ENCODE data around the gene SPDEF.

SPDEF gene

DNA sequence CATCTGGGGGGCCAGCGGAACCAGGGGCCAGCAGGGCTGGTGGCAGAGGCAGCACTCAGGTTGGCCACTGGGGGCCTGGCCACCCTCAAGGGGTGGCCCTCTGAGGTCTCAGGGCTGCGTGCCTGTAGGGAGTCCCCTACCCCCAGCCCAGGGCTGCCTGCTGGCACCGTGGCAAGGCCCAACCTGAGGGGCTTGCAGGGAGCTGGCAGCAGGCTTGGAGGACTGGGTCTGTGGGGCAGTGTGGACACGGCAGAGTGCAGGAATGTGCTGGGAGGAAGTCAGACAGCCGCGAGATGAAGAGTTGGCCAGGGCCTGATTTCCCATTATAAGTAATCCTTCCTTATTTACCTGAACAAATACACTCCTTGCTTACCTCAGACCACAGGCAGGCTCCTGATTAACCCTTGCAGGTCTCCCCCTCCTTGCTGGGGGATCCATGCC, at the start of gene SPDEF:
SPDEF (minus strand) TSS at position 299 of the 441 bp plus-strand sequence. CDS start 11,874 bp downstream, outside the sequence.
- TF ChIP-seq, protein P1, sequence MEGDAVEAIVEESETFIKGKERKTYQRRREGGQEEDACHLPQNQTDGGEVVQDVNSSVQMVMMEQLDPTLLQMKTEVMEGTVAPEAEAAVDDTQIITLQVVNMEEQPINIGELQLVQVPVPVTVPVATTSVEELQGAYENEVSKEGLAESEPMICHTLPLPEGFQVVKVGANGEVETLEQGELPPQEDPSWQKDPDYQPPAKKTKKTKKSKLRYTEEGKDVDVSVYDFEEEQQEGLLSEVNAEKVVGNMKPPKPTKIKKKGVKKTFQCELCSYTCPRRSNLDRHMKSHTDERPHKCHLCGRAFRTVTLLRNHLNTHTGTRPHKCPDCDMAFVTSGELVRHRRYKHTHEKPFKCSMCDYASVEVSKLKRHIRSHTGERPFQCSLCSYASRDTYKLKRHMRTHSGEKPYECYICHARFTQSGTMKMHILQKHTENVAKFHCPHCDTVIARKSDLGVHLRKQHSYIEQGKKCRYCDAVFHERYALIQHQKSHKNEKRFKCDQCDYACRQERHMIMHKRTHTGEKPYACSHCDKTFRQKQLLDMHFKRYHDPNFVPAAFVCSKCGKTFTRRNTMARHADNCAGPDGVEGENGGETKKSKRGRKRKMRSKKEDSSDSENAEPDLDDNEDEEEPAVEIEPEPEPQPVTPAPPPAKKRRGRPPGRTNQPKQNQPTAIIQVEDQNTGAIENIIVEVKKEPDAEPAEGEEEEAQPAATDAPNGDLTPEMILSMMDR (conservative IDR thresholded peaks at IDR 0.05; ENCODE audit: low read depth, low read length), result no peak
- no peaks in the 10 kb centered on the region for H3K4me1 ChIP-seq (ENCODE audit: low read depth, poor library complexity, severe bottlenecking)
- no peak within 1 kb of the TSS for H3K4me2 ChIP-seq
- H4K20me1 ChIP-seq (ENCODE audit: insufficient read depth), result no peaks in the 10 kb centered on the region
- H2AFZ ChIP-seq (ENCODE audit: low read depth), result no peak within 1 kb of the TSS
- H3K79me2 ChIP-seq (ENCODE audit: insufficient read depth, low read depth), result no peaks in the 10 kb centered on the region
- no peak within 1 kb of the TSS for H3K4me3 ChIP-seq (IDR thresholded peaks at IDR 0.05; ENCODE audit: insufficient read depth, low read depth, low read length)
- no peaks in the 10 kb centered on the region for H3K36me3 ChIP-seq (ENCODE audit: insufficient read depth)
- H3K27ac ChIP-seq, result no peak within 1 kb of the TSS
- H3K9ac ChIP-seq, result no peak within 1 kb of the TSS
- no peaks in the 10 kb centered on the region; the same call in 1 of the 2 replicates for H3K27me3 ChIP-seq (ENCODE audit: insufficient read depth, low read depth)

GRCh38 chr6:34603707-34604106, 47.6 kb upstream of the SPDEF start:
- Histone ChIP-seq H3K4me1 (ENCODE audit: low read depth, poor library complexity, severe bottlenecking) (peaks cover 11% of the 10 kb centered on the region), H3K9ac (no peak overlapping the region), H3K27me3 (ENCODE audit: insufficient read depth, low read depth) (no peaks in the 10 kb centered on the region), H3K79me2 (ENCODE audit: insufficient read depth, low read depth) (peaks cover 18% of the 10 kb centered on the region; the same call in 1 of the 2 replicates), H3K27ac (no peak overlapping the region), H4K20me1 (ENCODE audit: insufficient read depth) (peaks cover under 1% of the 10 kb centered on the region; the same call in 1 of the 2 replicates), H3K4me3 (IDR thresholded peaks at IDR 0.05; ENCODE audit: insufficient read depth, low read depth, low read length) (no peak overlapping the region), H3K4me2 (no peak overlapping the region), H2AFZ (ENCODE audit: low read depth) (no peak overlapping the region), H3K36me3 (ENCODE audit: insufficient read depth) (no peaks in the 10 kb centered on the region)
- TF ChIP-seq, protein P1 (conservative IDR thresholded peaks at IDR 0.05; ENCODE audit: low read depth, low read length), result no peak

DNA sequence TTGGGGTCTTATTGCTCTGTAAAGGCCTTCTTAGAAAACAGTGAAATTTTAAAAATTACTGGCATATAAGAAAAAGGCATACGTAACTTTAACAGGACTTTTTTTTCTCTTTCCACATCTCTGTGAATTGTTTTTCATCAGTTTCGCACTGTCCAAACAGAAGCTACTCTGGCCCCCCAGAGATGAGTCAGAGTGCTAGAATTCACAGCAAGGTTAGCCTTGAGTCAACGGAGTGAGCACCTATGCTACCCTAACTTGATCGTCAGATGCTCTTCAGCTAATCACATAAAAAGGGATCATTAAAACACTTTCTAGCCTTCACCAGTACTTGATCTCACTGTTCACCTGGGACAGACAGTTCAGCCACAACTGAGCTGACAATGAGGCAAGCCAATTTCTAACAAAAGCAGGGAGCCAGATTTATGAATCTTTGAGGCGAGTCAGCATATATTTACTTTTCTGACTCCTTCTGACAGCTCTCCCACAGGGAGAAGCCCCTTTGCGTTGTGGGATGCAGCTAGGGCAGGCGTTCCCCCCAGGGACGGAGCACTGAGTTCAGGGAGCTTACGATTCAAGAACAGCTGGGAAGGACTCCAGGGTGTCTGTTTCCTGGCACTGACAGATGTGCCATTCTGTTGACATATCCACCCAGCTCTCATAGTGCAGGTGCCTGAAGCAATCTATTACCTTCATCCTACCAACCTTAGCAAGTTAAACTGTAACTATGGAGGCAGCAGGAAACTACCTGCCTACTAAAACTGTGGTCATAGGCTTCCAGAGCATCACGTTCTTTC, 46.4 kb upstream of the SPDEF start:
- Histone ChIP-seq H2AFZ (ENCODE audit: low read depth) (no peak overlapping the region), H3K4me2 (no peak overlapping the region), H3K4me1 (ENCODE audit: low read depth, poor library complexity, severe bottlenecking) (peaks cover 6% of the 10 kb centered on the region), H3K36me3 (ENCODE audit: insufficient read depth) (no peaks in the 10 kb centered on the region), H3K27me3 (ENCODE audit: insufficient read depth, low read depth) (no peaks in the 10 kb centered on the region), H3K79me2 (ENCODE audit: insufficient read depth, low read depth) (peaks cover 19% of the 10 kb centered on the region; the same call in 1 of the 2 replicates), H3K4me3 (IDR thresholded peaks at IDR 0.05; ENCODE audit: insufficient read depth, low read depth, low read length) (no peak overlapping the region), H3K27ac (no peak overlapping the region), H3K9ac (no peak overlapping the region), H4K20me1 (ENCODE audit: insufficient read depth) (no peaks in the 10 kb centered on the region)
- TF ChIP-seq, protein P1 (conservative IDR thresholded peaks at IDR 0.05; ENCODE audit: low read depth, low read length), result no peak

GRCh38 chr6:34601706-34602105, 45.6 kb upstream of the SPDEF start:
- Histone ChIP-seq H3K4me1 (ENCODE audit: low read depth, poor library complexity, severe bottlenecking) (no peaks in the 10 kb centered on the region), H3K79me2 (ENCODE audit: insufficient read depth, low read depth) (peaks cover 19% of the 10 kb centered on the region; the same call in 1 of the 2 replicates), H3K4me2 (no peak overlapping the region), H3K36me3 (ENCODE audit: insufficient read depth) (no peaks in the 10 kb centered on the region), H3K9ac (no peak overlapping the region), H4K20me1 (ENCODE audit: insufficient read depth) (no peaks in the 10 kb centered on the region), H3K4me3 (IDR thresholded peaks at IDR 0.05; ENCODE audit: insufficient read depth, low read depth, low read length) (no peak overlapping the region), H3K27me3 (ENCODE audit: insufficient read depth, low read depth) (no peaks in the 10 kb centered on the region), H3K27ac (no peak overlapping the region), H2AFZ (ENCODE audit: low read depth) (no peak overlapping the region)
- TF ChIP-seq, protein P1 (conservative IDR thresholded peaks at IDR 0.05; ENCODE audit: low read depth, low read length), result no peak

Measured in KMS-11 (cell line).